HPDE6-E6E7 (cell line): ENCODE measurements around the gene TCF4.

Experiments used
- DNase-seq: peaks from one replicate; pipeline ENCODE4 v3.0.0; 2011; ENCODE audit warnings: missing footprints; ENCODE audit errors: extremely low spot score

TCF4 gene

DNA sequence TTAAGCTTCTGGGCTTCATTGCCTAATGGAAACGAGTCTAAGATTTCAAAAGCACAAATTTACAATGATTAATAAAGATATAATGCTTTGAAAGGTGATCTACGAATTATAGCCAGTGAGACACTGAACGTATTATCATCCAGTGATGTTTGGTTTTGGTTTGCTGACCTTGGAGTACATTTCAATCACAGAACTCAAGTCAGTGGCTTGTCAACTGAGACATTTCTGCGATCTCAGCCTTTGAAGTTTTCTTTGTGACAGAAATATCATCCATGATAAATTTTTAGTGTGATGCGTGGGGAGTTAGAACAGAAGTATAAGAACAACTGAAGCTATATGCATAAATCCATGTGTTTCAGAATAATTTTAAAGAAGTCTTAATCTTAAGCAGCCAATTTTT, 263.8 kb downstream of the TCF4 start:
- no peak for DNase-seq

DNA sequence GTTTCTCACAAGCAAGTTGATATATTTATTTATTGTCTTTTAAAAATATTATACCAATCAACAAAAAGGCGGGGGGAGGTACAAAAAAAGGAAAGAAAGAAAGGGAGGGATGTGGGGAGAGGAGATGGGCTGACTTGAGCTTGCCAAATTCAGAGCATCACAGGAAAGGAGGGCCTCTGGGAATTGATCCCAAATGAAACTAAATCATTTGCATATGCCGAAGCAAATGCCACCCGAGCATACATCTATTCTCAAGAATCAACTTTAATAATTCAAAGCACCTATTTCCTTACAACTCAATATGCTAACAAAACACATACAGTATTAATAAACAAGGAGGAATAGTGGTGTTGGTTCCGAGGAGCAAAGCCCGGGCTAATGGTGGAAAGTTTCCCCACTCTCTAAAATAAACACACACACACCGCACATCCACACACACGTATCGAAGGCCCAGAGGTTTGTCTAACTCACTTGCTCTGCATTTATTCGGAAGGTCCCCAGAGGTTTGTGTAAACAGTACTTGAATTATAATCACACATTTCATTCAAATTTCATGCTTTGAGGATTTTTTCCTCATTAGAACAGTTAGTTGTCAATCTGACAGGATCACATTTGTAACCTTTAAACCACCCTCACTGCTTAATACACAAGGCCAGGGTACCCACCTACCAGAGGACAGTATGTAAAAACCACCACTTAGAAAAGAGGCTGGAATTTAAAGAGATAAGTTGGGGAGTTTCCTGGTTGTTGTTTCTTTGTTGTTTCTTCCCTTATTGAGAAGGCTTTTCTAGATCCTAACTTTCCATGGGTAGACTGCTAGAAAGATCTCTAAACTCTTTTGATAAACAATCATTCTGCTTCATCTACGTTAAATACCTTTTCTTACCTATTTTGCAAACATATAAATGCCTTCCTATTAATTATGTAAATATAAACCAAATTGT, 264.7 kb downstream of the TCF4 start:
- DNase-seq, result no peak

DNA sequence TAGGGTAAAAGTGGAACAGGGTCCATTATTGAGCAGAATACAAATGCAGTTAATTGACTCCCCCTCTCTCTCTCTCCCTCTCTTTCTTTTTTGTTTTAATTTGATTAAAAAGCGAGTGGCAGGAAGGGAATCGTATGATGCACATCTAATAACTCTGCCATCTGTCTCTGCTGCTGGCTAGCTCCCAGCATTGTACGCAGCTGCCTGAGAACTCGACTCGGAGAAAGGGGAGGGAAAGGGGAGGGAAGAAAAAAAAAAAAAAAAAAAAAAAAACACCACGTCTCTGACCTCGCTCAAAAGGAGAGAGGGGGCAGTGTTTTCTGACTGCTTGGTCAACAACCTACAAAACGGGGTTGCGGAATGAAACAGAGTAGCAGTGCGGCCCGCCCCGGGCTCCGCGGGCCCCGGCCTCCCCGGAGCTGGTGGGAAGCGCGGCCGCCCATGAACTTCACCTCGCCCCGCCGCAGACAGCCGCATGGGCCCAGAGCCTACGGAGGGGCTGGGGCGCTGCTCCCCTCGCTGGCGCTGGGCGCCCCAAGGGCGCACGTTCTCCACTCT, 265.7 kb downstream of the TCF4 start:
- peak; percentile 36 for DNase-seq

DNA sequence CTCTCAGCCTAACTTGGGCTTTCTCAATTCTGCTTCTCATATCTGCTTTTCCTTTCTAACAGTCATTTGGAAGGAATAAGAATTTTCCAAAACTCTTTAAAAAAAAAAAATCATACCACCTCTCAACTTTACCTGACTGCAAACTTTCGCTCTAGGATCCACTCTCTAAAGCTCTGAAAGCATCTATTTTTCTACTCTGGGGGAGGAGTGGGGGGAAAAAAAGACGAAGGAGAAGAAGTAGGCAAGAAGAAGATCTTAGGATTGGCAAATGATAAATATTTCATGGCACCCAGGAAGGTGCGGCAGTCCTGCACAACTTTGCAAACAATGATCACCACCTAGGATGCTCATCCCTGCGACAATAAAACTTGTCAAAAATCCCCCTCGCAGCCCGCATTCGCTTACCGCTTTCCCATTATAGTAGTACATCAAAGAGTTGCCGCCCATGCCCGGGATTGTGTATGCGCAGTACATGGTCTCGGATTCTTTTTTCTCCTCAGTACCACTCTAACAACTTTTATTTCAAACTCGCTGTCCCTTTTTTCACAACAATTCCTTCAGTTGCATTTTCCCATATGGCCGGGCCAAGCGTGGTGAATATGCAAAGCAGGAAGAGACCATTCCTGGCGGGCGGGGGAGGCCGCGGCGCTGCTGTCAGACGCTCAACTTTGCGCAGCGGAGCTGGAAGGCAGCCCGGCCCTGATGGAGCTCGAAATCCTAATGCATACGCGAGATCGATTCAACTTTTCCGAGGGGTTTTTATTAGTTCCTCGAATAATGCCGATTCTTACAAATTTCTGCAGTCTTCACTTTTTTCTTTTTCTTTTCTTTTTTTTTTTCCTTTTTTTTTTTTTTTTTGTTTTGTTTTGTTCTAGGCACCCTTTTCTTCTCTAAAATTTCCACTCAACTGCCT, 266.5 kb downstream of the TCF4 start:
- peak; percentile 29 for DNase-seq

DNA sequence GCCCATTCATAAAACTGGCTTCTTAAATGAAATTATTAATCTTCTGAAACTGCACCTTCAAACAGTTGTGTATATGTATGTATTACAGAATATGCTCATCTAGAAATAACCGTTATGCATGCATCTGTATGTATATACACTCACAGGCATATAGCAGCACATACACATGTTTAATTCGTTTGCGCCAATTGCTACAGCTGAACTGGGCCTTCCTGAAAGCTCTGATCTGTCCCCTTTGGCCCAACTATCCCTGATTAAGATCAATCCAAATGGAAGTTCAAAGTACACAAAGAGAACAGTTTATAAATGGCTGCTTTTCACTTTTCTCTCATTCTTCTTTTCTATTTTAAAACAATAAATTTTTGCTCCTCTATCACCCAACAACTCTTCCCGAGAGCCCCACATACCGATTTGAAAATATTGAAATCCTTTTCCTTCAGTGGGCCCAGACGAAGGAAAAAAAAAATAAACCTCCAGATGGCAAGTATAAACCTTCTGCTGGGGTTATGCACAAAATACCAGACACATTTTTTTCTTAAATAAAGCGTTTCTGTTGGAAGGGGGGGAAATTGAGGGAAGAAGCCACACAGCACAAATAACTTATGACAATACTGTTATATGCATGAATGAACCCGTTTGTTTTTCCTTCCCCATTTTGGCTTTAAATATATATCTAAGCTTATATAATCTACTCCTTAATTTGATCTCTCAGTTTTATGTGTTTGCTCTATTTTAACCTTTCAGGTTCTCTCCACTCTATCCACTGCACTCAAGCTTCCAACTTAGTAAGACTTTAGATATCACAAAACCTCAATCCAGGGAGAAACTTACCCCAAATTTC, 267.3 kb downstream of the TCF4 start:
- no peak for DNase-seq

DNA sequence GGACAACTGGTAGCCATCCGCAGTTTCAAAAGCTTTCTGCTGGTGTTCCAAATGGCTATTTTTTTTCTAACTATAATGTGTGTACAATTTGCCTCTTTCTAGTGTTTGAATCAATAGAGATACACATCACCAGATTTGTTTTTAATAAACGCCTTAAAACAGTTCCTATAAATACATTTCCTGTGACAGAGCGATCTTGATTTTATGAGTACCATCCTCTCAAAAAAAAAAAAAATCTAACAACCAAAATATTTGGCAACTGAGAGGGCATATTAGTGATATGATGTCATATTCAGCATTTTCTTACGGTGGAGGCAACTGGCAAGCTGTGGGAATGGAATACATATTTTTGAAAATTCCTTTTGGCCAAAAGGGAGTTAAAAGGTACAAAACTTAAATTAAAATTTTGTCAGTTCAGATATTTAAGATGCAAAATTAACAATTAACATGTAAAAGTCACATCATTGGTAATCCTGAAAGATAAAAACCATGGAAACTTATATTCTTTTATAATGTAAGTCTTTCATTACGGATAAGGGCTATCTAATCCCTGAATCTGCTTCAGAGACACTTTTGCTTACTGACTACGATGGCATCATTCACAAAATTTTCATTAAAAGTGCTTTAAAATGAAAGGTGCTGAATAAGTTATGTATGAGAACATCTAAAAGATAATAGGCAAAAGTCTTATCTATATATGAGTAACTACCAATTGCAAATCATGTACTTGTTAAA, 268.4 kb downstream of the TCF4 start:
- DNase-seq, result no peak

DNA sequence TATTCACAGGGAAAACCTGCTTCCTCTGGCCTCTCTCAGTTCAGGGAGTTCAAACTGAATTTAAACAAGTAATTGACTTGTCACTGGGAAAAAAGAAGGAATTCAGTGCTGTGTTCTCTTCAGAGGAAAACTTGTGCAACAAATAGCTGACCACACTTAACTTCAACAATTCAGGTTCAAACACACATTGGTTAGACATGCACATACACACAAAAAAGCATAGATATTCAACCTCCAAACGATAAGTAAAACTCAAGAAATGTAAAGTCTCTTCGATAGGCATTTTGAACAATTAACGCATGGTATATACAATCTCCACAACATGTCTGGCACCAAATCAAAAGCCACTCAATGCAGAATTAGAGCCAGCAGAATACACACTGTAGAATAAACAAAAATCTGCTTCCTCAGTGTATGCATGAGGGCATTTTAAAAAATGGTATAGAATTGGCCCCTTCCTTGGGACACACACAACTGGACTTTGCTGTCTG, 269.0 kb downstream of the TCF4 start:
- DNase-seq, result no peak

DNA sequence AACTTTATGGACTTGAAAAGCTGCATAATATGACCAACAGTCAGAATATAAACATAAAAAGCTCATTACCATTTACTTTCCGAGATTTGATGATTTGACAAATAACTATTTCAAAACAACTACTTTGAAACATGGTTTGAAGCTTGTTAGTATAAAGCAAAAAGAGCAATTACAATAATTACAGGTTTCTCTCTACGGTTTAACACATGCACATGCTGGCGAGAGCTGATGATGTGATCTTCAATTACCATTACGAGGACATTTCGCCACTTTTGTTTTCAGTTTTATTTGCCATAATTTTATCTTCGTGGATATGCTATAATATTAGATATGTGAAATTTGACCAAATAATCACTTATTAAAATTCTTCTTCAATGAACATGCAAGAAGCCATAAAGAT, 270.1 kb downstream of the TCF4 start:
- no peak for DNase-seq

DNA sequence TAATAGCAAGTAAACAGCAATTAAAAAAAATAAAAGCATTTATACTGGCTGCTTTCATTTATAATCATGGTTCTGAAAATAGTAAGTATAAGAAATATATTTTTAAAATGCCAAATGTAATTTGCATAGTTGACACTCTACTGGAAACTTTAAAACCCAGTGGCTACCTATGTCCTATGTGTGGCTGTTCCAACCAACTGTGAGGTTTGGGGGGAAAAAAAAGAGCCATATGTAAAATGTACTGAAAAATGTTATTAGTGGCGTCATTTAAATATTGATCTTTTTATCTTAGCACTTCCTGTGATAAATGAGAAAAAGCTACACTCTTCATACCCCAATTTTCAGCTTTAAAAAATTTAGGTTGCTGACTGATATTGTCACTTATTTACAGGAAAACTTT, 270.7 kb downstream of the TCF4 start:
- no peak for DNase-seq

DNA sequence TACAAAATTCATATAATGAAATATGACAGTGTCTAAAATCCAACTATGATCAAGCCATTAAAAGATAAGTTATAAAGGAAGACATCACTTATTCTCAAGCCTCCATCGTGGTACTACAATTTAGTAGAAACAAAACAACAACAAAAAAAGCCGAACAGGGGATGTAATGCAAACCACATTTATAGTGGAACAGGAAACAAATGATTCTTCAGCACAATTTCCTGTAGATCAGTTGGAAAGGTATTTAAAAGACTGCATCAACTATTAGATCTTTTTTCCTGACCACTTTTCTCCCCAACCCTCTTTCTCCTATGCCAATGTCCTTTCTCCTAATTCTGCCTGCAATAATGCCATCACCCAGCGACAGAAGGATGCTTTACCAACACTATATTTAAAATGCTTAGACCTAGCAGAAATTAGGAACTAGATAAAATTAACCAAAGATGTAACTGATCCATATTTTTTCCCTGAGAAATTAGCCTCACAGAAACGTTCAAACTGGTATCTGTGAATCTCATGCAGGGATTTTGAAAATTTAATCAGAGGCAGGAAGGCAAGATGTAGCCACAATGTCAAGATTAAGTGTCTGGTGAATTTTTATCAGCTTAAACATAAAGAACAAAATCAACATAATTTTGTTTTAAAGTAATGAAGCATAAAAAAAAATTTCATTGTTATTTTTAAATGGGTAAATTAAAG, 271.4 kb downstream of the TCF4 start:
- no peak for DNase-seq

DNA sequence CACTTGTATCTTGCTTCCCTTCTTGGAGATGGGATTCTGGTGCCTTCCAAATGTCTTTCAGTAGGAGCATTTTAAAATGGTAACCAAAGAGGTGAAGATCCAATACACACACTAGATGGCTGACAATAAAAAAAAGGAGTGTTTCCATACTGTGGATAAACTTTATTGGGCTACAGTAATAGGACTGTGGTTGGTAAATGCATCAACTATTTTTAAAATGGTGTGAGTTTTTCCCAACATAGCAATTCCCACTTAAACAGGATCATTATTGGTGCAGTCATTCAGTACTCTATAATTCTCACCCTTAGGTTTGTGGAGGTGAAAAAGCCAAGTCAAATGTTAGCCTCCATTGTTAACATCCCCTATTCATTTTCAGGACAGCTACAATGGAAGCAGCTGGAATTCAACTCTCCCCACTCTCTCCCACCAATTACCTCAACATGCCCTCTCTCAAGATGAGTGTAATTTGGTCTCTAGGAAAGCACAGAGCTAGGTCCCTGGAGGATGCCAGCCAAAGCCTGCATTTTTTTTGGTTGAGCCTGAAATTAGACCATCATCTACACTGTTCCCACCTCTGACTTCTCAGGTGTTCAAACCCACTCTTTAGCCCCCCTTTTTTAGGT, 273.3 kb downstream of the TCF4 start:
- DNase-seq, result no peak

DNA sequence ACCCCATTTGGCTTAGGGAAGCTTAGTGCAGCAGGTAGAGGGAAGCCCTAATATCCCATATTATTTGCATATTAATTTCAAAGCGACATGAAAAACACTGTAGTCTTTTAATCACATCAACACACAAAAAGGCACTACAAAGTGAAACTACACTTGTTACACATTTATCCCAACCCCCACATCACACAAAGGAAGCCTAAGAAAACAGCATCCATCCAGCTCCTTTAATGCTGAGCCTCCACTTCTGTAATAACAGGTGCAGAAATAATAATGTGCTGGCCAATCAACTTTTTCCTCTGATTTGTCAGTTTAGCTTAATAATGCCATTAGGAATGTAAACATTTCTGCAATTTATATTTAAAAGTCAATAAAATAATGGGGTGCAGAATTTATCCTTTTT, 274.0 kb downstream of the TCF4 start:
- no peak for DNase-seq

DNA sequence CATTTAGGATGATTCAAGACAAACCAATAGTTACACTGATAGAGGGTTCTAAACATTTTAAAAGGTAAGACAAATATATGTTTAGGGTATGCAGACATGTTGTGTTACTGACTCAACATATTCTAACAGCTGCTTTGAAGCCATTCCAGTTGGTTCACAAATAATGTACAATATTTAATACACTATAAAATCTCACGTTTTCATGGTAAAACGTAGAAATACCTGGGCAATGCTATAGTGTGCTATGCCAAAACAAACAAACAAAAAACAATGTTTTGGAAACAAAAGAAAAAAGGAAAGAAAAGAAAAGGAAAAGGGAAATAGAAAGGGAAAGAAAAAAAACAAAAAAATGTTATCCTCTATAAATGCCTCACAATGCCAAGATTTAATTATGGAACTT, 277.1 kb downstream of the TCF4 start:
- DNase-seq, result no peak

DNA sequence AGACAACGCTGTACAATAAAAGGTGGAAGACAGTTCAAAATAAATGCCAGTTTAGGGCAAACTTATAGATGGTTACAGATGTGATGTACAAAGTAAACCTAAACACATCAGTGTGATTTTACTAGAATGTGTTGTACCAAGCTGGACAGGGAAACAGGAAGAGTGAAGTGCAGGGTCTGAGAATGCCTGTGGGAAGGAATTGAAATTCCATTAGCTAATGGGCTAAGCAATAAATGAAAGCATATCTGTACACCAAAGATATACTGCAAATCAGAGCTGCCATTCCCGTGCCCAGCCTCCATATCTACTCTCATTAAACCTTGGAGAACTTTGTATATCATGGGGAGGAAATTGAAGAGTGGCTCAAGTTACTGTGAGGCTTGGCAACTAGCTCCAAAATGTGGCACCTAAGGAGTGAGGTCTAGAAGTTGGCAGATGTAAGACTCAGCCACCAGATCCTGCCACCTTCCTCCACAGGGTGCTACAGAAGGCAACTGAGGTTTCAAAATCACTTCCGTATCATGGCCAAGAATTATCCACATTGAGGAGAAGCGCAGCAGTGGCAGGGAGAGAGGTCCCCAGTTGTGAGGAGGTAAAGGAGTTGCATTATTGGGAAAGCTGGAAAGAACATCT, 277.8 kb downstream of the TCF4 start:
- no peak for DNase-seq

DNA sequence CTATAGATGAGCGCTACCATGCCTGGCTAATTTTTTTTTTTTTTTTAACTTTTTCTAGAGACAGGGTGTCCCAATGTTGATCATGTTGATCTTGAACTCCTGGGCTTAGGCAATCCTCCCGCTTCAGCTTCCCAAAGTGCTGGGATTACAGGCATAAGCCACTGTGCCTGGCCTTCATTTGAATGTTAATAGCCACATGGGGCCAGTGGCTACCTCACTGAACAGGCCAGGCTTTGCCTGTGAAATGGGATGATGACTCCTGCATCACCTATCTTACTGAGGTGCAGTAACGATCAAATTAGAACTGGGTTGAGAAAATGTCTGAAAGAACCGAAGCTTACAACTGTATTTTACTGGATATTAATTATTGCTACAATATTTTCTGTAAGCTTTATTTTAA, 278.7 kb downstream of the TCF4 start:
- no peak for DNase-seq

DNA sequence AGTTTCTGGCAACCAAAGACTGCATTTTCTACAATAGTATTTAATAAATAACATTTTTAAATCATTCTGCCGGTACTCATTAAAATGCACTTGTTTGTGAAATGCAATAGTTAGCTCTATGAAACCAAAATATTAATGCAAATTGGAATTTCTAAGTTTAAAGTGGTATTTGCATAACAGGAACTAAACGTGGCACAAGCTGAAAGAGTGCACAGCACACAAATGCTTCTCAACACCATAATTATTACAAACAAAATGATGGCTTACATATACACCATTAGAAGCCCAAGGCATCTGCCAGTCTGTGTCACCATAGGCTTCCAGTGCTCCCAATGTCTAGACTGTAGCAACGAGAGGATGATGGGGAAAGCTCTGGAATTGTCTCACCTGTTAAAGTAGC, 280.5 kb downstream of the TCF4 start:
- DNase-seq, result no peak

DNA sequence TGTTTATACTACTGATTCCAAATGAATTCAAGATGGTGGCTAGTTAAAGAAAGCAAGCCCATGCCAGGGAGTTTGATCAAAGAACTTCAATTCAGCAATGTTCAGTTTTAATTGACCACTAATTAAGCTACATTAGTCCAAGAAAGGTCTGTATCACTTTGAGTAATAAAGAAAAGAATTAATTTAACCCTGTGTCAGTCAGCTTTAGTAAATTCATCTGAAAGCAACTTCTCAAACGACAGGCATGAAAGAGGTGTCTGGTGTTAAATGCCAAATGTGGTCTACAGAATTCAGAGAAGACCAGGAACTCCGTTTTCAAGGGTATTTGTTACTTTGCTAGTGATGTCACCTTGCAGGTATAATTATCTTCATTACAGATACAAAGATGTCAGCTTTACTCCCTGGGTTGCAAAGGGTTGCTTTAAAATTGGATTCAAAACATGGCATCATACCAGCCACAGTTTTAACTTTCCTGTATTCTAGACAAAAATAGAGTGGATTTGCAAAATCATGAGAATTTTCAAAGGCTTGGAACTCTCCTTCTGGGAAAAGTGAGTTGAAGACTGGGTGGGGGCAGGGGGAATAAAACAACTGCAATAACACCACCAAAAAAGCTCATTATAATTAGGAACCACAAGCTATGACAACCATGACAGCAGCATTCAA, 281.5 kb downstream of the TCF4 start:
- DNase-seq, result no peak

DNA sequence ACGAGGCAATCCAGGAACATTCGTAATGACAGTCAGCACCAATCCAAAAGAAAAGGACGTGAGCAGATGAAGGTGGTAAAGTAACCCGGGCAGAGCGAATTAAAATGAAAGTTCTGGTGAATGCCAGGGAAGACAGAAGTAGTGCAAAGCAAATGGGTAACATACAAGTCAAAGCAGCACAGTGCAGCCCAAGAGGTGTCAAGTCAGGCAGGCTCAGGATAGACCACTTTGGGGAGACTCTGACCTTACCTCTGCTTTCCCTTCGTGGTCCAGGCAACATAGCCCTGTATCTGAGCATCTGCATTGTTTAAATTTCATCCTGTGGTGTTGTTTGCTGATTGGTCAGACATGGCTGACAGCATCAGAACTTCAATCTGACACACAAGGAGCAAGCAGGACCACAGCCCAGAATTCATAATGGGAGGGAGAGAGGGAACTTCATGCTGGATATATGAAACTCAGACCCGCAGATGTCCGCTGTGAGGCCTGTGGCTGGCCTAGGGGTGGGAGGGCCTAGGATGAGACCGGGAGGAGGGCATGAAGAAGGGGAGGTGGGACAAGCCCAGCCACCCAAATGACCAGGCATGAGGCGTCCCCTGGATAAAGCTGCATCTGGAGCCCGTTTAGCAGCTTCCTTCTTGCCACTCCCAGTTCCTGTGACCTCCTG, 285.7 kb downstream of the TCF4 start:
- DNase-seq, result no peak
